GM19023 (cell line): ENCODE measurements around the gene GET3.
"Not testable (repeated sequence)": the region's sequence is repeated elsewhere in the genome, so short reads cannot be mapped to it uniquely, and the experiment has no call there.

Experiments
- ATAC-seq: cut with Tn5 transposase; IDR thresholded peaks from one replicate; pipeline ENCODE4 v1.9.1; 2021; ENCODE audit warnings: mild to moderate bottlenecking, moderate library complexity; ENCODE audit not compliant: unreplicated experiment

Gene GET3

DNA sequence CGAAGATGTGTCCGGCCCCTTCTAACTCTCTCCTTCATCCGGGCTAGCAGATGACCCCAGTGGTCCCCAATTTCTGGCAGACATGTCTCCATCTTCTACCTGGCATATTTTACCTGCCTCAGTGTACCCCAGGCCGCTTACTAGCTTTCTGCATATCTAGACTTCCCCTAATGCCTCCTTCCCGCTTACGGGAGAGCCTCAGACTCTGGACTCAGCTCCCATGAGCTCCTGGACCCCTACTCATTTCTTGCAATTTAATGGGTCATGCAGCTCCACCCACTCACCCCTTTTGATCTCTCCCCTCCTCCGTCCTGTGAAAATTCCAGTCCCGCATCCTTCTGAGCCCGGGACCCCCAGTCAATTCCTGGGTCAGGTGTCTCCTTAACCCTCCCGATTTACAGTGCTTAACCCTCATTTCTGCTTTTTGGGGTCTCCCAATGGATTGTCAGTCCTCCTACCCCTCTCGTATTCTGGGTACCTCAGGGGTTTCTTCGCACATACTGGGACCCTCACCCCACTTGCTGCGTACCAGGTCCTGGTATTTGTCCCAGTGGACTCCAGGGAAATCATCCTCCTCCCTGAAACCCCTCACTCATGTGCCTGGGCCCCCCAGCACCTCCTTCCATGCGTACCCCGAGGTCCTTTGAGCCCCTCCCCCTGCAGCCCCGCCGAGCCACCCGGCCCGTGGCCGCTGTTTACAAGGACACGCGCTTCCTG, 53.5 kb downstream of the GET3 start:
- no peak for ATAC-seq

DNA sequence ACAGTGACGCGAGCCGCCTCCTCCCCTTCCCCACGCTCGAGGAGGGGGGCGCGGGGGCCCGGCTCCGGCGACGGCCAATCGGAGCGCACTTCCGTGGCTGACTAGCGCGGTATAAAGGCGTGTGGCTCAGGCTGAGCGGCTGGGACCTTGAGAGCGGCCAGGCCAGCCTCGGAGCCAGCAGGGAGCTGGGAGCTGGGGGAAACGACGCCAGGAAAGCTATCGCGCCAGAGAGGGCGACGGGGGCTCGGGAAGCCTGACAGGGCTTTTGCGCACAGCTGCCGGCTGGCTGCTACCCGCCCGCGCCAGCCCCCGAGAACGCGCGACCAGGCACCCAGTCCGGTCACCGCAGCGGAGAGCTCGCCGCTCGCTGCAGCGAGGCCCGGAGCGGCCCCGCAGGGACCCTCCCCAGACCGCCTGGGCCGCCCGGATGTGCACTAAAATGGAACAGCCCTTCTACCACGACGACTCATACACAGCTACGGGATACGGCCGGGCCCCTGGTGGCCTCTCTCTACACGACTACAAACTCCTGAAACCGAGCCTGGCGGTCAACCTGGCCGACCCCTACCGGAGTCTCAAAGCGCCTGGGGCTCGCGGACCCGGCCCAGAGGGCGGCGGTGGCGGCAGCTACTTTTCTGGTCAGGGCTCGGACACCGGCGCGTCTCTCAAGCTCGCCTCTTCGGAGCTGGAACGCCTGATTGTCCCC, 54.2 kb downstream of the GET3 start, which contains the start of gene JUNB:
TSS of gene JUNB (plus strand) at position 142 of the 706 bp plus-strand sequence. CDS start at position 428, 286 bp downstream.
- peak; percentile 28 for ATAC-seq

DNA sequence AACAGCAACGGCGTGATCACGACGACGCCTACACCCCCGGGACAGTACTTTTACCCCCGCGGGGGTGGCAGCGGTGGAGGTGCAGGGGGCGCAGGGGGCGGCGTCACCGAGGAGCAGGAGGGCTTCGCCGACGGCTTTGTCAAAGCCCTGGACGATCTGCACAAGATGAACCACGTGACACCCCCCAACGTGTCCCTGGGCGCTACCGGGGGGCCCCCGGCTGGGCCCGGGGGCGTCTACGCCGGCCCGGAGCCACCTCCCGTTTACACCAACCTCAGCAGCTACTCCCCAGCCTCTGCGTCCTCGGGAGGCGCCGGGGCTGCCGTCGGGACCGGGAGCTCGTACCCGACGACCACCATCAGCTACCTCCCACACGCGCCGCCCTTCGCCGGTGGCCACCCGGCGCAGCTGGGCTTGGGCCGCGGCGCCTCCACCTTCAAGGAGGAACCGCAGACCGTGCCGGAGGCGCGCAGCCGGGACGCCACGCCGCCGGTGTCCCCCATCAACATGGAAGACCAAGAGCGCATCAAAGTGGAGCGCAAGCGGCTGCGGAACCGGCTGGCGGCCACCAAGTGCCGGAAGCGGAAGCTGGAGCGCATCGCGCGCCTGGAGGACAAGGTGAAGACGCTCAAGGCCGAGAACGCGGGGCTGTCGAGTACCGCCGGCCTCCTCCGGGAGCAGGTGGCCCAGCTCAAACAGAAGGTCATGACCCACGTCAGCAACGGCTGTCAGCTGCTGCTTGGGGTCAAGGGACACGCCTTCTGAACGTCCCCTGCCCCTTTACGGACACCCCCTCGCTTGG, 55.0 kb downstream of the GET3 start:
- no peak for ATAC-seq

DNA sequence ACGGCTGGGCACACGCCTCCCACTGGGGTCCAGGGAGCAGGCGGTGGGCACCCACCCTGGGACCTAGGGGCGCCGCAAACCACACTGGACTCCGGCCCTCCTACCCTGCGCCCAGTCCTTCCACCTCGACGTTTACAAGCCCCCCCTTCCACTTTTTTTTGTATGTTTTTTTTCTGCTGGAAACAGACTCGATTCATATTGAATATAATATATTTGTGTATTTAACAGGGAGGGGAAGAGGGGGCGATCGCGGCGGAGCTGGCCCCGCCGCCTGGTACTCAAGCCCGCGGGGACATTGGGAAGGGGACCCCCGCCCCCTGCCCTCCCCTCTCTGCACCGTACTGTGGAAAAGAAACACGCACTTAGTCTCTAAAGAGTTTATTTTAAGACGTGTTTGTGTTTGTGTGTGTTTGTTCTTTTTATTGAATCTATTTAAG, 55.6 kb downstream of the GET3 start:
- ATAC-seq, result no peak

DNA sequence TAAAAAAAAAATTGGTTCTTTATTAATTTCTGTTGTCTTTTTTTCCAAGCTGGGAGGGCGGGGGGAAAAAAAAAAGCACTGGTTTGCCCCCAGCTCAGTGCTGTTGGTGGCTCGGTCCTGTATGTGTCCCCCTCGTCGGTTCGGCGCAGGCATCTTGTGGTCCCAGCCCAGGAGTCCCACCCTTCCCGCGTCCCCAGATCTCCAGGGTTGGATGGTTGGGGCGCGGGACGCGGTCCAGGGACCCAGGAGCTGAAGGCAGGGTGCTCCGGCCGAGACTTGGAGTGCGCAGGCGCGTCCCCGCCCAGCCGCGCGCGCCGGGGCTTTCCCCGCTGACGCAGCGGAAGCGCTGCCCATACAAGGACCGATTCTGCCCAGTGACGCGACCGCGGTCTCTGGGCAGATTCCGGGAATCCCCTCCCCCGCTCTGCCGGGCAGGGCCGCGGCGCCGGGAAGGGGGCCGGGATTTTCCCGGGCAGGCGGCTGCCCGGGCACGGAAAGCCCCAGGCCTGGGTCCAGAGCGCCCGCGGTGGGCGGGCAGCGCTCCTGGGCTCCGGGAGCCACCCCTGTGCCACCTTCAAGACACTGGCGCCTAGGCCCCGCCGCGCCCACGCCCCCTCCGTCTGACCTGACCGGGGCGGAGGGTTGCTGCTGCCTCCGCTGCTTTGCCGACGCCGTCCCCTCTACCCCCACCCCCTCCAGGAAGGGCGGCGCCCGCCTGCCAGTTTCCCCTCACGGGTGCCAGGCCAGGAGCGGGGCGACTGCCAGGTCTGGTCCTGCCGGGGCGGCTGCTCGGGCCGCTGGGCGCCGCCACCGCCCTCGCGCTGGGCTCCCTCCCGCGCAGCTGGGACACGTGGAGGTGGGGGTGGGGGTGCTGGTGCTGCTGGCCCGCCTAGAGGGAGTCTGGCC, 56.2 kb downstream of the GET3 start:
- peak; percentile 31 for ATAC-seq

DNA sequence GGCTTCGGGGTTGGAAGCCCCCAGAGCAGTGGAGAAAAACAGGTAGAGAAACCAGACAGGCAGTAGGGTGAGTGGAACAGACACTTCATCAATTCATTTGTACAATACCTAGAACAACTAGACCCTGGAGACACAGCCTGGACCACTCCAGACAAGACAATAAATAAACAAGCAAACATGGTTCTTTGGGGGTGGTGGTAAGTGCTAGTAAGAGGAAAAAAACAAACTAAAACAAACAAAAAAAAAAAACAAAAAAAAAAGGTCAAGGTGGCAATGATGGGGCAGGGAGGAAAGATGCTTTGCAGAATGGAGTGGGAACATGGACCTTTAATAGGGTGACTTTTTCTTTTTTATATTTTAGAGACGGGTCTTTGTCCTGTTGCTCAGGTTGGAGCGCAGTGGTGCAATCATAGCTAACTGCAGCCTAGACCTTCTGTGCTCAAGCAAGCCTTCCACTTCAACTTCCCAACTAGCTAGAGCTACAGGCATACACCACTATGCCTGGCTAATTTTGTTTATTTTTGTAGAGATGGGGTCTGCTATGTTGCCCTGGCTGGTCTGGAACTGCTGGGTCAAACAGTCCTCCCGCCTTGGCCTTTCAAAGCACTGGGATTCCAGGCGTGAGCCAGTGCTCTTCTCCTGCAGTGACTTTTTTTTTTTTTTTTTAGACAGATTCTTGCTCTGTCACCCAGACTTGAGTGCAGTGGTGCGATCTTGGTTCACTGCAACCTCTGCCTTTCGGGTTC, 57.1 kb downstream of the GET3 start:
- ATAC-seq, result no peak

DNA sequence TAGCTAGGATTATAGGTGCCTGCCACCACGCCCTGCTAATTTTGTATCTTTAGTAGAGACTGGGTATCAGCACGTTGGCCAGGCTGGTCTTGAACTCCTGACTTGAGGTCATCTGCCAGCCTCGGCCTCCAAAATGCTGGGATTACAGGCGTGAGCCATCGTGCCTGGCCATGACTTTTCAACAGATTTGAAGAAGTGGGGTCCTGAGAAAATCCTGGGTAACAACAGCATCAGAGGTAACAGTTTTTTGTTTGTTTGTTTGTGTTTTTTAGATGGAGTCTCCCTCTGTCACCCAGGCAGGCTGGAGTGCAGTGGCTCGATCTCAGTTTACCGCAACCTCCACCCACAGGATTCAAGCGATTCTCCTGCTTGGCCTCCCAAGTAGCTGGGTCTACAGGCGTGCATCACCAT, 57.7 kb downstream of the GET3 start:
- no peak for ATAC-seq

DNA sequence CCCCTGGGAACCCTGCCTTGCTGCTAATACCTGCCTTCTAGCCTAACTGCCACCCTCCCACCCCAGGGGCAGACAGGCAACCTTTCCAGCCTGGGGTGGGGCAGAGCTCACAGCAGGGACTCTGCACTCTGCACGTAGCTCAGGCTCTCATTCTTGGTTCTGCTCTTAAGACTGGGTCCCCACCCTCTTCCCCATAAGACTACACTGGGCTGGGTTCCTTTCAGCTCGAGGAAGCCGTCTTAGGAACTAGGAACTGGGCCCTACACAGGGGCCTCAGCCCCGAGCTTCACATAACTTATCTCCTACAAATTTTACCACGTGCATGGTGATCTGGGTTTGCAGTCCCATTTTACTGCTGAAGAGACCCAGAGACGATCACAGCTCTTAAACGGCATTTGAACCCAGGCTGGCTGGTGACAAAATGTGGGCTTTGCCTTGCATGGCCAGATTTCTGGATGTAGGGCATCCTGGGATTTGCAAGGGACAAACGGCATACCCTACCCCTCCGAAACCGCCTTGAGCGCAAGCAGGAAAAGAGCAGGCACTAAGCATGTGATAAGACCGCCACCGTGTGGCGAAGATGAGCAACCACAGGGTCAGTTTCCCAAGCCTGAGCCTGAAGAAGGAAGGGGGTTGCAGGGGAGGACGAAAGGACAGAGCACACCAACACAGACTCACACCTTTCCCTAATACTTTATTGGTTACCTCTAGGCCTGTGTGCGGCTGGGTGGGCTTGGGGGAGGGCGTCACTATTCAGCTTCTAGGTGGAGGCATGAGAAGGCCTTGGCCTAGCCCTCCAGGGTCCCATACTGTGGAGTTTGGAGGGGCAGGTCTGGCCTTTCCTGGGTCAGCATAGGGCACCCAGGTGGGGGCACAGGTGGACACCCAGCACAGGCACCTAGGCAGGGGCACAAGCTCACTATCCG, 59.1 kb downstream of the GET3 start:
- ATAC-seq, result no peak

DNA sequence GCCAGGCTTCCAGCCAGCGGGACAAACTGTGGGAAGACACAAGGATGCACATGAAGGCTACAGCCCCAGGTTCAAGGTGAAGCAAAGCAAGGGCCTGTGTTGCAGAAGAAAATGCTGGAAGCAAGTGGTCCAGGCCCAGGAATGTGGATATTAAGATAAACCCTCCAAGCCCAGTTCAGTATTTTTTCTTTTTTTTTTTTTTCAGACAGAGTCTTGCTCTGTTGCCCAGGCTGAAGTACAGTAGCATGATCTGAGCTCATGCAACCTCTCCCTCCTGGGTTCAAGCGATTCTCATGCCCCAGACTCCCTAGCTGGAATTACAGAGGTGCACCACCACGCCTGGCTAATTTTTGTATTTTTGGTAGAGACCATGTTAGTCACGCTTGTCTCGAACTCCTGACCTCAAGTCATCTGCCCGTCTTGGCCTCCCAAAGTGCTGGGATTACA, 59.9 kb downstream of the GET3 start:
- no peak for ATAC-seq

DNA sequence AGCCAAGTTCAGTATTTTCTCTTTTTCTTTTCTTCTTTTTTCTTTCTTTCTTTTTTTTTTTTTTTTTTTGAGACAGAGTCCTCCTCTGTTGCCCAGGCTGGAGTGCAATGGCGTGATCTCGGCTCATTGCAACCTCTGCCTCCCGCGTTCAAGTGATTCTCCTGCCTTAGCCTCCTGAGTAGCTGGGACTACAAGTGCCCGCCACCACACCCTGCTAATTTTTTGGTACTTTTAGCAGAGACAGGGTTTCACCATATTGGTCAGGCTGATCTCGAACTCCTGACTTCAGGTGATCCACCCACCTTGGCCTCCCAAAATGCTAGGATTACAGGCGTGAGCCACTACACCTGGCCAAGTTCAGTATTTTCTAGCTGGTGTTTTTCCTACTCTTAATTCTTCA, 60.3 kb downstream of the GET3 start:
- not testable (repeated sequence) for ATAC-seq
